Adrenal gland (tissue), 5 donors: Measurements from ENCODE around the gene CYP4V2.

Experiments
- CTCF ChIP-seq, 6 experiments: fragments of 450-650 bp in 4 of 6; fragments of 200-600 bp in 2 of 6; sonication (generic) in 1 of 6; IDR thresholded peaks; 1 replicate in 5 of 6; 2 replicates in 1 of 6; pipeline versions ENCODE4 v1.5.1 to v1.8.0; 2016 to 2021; ENCODE audit warnings: antibody characterized with exemption in 6 of 6, mild to moderate bottlenecking in 2 of 6, moderate library complexity in 1 of 6
- POLR2A ChIP-seq, 2 donors: fragments of 450-650 bp; IDR thresholded peaks; one replicate each; pipeline ENCODE4 v1.6.1; 2017; ENCODE audit warnings: antibody characterized with exemption in 2 of 2, mild to moderate bottlenecking in 2 of 2, moderate library complexity in 1 of 2
- donor health status: DM: no; HTN: no; CAD: no.

GRCh38 chr4:186203406-186203805 lies 12.0 kb downstream of the CYP4V2 start:
- TF ChIP-seq CTCF (IDR thresholded peaks at IDR 0.05) (no peak), POLR2A (IDR thresholded peaks at IDR 0.05) (no peak)
